Activated effector memory CD4-positive, alpha-beta T cell treated with anti-CD3 and anti-CD28 coated beads, Interleukin-2, amount 50 U/mL, for 16 hours (primary cell): Measurements from ENCODE around the gene ATP23.

ENCODE experiments used
- DNase-seq: peaks from one replicate; pipeline ENCODE4 v3.0.0-alpha.2; 2020

Gene ATP23, protein sequence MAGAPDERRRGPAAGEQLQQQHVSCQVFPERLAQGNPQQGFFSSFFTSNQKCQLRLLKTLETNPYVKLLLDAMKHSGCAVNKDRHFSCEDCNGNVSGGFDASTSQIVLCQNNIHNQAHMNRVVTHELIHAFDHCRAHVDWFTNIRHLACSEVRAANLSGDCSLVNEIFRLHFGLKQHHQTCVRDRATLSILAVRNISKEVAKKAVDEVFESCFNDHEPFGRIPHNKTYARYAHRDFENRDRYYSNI

DNA sequence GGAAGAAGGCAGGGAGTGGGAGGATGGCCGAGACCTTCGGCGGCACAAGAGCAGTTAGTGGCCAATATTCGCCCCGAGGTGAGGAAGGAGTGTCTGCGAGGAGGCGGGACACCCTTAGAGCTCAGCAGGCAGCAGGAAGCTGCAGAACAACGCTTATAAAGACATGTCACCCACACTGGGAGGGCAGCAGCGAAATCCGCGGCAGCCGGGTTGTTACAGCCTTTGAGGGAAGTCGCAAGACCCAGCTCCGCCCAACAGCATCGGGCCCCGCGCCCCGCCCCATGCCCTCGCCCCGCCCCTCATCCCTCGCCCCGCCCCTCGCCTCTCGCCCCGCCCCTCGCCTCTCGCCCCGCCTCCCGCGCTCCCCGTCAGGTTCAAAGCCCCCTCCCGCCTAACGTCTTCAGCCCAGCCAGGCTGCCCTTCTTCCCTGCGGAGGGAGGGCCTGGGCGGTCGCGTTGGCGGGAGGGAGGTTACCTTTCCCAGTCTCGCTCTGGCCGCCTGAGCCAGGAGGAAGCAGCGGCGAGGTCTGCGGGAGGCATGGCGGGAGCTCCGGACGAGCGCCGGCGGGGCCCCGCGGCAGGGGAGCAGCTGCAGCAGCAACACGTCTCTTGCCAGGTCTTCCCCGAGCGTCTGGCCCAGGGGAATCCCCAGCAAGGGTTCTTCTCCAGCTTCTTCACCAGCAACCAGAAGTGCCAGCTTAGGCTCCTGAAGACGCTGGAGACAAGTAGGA lies at the start of gene ATP23:
ATP23 (plus strand) TSS at position 403 of the 730 bp plus-strand sequence; CDS start at position 538, 135 bp downstream.
- peak; percentile 95 for DNase-seq

DNA sequence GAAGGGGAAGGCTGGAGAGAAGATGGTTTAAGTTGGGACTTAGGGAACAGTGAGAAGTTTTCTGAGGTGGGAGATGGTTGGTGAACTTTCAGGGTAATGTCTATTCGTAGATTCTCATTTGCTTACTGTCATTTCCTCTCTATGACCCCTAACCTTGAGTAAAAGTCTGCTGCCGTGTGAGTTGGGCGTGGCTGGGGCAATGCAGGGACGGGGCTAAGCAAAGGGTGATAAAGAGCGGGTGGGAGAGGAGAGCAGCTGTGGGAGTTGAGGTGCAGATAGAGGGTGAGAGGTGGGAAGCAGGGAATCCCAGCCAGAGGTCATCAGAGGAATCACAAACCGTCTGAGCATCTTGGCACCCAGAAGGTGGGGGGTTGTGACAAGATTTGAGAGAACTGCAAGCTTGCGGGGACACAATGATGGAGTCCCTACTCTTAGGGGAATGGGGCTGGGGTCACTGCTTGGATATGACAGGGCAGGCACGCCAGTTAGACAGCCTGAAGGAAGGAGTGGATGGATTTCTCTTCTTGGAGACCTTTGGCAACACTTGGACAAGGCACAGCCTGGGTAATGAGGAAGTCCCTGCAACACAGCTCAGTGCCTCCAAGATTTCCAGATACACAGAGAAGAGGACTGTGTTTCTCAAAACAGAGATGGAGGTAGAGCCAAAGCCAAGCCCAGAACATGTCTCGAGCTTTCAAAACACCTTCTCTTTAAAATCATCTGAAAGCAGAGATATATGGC lies 49.0 kb upstream of the ATP23 start:
- DNase-seq = no peak

DNA sequence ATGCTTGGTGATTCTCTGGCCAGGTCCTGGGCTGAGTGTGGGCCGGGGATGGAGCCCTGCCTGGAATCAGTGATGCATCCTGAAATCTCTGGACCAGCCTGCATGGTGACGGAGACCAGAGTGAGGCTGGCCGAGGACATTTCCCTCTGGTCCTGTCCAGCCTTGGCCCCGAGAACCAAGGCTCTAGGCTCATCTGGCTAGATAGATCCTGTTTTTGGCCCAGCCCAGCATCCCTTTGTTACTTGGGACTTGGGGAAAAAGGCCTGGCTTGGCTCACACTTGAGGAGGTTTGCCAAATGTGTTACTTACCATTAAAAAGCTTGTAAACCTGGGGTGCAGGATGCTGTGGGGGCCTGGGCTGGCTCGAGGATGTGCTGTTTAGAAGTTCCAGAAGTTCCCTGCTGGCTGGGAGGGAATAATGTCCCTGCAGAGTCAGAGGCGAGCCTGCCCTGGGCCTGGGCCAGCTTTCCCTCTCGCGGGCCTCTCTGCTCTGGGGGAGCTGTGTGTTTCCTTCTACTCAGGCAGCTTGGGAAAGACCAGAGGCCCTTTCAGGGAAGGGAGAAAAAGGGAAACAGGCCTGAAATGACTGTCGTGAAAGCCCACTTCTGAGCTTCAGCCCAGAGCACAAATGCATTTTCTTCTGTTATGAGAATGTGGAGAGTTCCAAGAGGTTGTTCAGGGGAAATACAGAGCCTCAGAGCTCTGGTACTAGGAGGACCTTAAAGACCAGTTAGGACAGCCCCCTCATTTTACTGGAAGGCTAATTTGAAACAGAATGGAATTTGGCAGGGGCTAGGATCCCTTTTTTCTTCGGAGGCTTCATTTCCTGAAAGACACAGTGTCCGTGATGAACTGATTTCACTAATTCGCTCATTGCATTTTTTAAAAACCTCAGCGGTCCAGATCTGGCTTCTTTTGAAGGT lies 47.7 kb upstream of the ATP23 start:
- DNase-seq = no peak

DNA sequence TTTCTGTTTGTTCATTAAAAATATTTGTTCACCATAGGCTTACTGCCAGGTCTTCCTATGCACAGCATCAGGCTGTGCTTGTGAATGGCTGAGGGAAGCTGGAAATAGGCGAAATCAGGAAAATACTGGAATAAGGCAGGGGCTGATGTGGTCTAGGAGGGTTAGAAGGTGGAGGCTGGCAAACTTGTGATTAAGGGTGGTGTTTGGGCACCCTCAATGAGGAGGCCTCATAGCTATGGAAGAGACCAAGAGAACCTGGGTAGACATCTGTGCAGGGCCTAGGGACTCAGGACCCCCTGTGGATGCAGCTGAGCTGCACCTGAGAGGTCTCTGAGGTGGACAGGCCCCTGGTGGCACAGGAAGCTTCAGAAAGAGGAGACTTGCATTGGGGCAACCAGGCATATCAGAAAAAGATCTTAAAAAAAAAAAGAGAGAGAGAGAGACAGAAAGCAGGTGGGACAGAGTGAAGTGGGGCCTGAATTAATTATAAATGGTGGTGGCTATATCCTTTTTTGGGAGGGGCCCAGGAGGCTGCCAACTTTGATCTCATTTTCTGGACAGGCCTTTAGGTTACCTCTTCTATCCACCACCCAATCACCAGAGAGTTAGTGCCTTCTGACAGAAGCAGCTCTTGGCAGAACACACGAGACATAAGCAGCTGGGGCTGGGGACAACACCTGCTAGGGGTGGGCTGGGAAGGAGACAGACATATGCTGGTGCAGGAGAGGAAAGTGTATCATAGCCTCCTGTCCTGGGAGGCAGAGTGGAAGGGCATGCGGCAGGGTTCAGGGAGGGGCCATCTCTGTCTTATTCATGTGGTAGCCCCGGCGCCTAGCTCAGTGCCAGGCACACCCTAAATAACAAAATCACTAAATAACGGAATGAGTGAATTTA lies 46.7 kb upstream of the ATP23 start:
- no peak for DNase-seq

DNA sequence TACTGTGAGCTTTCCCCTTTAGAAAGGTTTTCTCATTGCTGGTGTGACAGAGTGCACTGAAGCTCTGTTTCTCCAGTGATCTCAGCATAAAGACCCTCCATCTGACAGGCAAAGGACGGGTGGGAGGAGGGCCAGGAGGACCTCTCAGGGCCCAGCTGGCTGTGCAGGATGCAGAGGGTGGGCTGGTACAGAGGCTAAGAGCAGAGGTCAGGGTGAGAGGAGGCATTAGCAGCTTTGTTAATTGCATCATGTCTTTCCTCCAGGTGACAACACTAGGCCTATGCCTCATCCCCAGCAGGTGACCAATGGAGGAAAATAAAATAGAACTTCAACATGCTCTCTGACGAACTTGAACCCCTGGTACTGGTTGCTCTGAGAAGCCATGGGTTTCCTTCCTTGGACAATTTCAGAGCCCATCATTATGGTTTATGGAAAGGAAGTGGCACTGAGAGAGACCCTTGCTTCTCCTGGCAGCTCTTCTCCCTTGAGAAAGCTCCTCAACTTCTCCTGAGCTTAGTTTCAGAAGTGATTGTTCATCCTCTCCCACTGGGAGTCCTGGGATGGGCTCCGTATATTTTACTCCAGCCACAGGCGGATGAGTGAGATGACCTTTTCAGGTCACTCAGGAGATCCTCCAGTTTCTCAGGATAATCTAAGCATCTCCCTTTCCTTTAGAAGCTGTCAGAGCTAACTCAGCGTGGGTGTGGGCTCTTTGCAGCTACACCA lies 45.8 kb upstream of the ATP23 start:
- DNase-seq = no peak

DNA sequence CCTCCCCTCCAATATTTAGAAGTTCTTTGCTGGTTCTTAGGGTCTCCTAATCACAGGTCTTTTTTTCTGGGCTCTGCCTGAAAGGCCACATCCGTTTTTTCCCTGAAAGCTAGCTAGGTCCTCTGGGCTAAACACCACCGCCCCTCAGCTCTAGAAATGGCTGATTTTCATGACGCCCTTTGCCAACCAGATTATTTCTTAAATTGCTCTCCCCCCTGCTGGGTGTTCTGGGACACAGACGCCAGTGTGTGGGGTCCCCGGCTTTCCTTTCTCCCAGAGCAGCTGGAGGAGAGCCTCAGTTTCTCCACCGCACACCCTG lies 45.3 kb upstream of the ATP23 start:
- DNase-seq = no peak

DNA sequence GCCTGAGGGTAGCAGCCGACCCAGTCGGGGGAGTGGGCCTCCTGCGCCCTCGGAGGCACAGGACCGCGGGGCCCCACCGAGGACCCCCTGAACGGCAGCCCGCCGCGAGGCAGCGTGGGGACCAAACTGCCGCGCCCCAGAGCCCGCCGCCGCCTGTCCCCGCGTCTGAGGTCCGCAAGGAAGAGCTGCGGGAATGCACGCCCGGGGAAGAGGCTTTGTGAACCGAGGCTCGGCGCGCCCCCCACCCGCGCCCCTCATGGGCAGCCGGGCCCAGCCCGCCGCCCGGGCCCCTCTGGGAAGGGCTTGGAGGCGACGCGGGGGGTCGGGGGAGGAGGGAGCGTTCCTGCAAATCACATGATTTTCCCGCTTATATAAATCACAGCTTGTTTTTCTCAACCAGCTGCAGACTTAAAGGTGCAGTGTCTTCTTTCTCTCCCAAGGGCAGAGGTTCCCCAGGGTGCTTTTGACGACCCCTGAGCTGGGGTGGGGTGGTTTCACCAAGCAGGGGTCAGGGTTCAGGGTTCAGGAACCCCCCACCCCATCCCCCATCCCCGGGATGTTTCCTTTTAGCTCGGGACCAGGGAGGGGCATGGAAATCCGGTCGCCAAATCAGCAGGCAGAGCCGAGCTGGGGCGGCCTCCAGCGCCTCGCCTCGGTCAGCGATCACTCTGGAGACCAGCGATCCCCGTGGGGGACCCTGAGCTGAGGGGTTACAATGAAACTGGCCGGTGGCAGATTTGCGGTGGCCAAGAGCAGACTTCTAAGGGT lies 44.7 kb upstream of the ATP23 start:
- peak; percentile 70 for DNase-seq

DNA sequence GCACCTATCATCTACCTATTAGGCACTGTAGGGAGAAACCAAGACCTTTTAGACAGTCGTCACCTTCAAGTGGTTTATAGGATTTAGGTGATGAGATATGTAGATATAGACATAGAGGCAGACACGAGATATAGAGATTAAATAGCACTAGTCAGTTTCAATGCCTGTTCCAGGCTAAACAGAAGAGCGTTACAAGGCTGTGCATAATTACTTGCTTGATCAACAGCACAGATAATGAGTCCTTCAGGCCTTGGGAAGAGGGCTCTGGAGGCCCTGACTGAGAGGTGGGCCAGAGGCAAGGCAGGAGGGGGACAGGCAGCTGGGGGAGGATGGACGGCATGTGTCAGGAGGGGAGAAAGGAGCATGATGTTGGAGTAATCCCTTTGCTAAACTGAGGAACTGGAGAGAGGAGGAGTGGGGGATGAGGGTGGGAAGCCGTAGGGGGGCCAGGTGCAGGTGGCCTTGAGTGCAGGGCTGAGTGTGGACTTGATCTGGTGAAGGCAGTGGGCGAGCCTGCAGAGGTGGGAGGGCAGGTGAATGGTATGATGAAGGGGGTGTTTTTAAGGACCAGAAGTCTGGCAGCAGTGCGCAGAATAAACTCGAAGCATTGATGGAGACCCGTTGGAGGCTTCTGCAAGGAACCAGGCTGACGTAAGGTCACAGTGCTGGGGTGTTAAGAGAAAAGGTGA lies 43.9 kb upstream of the ATP23 start:
- no peak for DNase-seq

DNA sequence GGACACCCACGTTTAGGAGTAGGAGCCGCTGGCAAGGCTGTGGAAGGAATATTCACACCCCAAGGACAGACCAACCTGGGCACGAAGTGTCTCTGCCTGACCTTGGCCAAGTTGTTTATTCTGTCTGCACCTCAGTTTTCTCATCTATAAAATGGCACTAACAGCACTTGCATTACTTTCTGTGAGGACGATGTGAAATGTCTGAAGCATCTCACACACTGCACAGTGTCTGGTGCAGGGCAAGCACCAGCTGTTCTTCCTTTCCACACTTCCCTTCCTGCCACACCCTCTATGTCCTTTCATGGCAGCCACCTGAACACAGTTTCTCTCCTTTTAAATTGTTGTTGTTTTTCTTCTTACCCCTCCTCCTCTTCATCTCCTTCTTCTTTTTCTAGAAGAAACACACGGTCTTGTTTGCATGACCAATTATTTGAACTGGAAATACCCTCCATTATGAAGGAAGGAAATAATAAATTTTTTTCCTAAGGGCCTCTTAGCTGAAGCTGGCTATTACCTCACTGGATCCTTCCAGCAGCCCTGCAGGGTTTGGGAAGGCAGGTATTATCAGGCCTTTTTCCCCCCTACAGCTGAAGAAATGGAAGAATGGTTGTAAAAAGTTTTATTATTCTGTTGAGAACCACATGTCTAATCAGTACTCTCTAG lies 42.9 kb upstream of the ATP23 start:
- no peak for DNase-seq

DNA sequence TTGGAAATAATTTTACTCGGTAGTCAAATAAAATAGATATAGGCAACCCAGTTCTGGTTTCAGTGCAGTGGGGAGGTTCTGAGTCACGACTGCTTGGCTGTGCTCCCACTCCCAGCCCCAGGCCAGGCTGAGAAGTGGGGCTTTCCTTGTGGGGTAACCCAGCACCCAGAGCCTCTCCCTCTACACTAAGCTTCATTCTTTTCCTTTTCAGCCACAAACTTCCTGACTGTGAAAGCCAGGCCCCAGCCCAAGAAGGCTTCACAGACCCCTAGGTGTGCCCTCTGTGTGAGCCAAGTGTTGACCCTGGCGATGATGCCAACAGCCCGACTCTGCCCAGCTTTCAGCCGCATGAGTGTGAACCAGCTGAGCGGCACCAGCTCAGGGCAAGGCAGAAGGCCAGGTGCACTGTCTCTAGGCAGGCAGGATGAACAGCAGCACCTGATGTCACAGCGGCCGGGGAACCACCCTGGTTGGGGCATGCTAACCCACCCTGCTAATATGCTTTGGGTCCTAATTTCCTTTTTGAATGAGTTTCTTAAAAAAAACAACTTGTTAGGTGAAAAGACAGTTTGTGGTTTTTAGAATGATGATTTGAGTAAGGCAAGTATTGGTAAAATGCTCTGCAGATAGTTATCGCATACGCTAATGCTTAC lies 42.2 kb upstream of the ATP23 start:
- DNase-seq = peak; percentile 92

DNA sequence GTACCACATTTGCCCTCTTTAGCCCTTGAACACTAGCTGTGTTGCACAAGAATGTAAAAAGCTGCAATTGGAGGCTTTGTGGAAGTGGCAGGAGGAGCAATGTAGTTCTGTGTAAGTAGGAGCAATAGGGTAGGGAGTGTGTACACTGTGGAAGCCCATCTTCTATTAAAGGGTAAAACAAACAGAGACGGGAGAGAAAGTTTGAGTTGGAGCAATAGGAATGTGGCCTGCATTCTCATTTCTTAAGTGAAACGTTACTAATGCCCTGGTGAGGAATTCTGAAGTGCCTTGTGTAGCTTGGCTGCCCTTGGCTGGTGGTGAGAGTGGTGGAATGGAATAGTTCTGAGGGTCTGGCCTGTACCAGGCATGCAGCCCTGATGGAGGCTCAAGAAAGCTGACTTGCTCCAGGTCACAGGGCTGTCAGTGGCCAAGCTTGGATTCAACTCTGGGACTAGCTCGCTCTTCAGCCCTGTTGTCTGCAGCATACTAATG lies 38.8 kb upstream of the ATP23 start:
- DNase-seq = no peak

DNA sequence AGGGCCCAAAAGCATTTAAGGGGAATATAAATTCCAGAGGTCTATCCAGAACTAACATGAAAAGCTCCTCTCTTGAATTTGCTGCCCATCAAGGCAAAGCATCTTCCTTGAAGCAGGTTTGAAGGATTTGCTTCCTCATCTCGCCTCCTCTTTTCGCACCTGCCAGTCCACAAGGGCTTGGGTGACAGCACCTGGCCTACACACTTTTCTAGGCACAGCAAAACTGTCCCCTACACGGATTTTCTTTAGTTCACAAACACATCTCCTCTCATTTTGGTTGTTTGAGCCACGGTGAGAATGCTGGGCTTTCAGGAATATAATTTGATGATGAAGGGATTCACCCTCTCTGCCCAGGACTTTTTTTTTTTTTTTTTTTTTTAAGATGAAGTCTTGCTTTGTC lies 36.9 kb upstream of the ATP23 start:
- DNase-seq = no peak

DNA sequence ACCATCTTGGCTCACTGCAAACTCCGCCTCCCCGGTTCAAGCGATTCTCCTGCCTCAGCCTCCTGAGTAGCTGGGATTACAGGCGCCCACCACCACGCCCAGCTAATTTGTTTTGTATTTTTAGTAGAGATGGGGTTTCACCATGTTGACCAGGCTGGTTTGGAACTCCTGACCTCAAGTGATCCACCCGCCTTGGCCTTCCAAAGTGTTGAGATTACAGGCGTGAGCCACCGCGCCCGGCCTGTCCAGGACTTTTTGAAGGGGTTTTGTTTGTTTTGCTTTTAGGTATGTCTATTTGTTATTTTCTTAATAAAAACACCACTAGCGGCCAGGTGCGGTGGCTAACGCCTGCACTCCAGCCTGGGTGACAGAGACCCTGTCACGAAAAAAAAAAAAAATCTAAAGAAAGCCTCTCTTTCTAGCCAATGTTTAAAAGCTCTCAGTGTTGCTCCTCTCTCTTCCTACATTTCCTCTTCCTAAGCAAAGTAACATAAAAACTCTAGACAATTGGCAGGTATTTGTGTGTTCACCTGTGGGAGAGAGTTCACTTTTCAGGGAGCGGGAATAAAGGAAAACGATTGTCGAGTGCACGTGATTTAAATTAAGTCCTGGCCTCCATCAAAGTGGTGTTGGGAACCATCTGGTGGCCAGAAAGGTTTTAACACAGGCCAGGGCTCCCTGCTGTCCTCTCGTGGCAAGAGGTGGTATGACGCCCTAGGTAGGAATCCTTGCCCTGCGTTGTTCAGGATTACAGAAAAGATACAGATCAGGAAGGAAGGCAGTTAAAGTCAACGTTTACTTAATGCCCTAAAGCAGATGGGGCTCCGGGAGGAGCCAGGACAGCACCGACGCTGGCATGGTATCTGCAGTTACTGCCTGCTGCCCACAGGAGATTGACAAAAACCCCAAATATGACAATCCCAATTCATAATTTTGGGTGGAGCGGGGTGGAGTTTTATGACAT lies 36.2 kb upstream of the ATP23 start:
- DNase-seq = peak; percentile 93

DNA sequence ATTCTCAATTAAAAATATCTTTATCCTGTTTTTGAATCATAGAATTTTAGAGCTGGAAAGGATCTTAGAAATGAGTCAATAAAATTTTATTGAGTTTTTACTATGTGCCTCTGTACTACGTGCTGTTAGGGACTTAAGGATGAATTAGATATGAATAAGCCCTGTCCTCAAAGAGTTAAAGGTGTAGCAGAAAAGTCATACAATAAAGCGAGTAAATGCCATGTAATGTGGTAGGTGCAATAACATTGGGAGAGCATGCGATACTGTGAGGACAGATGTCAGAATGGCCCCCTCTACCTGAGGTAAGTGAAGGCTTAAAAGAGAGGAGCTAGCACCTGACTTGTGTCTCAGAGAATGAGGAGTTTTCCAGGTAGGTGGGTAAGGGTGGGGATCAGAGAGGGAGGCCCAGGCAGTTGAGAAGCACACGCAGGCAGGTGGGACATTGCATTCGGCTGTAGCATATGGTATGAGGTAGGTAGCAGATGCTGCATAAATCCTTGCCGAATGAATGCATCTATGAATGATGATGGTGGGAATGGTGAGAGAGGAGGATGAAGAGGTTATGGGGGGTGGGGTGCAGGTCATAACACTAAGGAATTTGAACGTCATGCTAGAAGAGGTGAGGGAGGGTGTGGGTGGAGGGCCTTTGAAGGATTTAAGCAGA lies 35.4 kb upstream of the ATP23 start:
- no peak for DNase-seq

DNA sequence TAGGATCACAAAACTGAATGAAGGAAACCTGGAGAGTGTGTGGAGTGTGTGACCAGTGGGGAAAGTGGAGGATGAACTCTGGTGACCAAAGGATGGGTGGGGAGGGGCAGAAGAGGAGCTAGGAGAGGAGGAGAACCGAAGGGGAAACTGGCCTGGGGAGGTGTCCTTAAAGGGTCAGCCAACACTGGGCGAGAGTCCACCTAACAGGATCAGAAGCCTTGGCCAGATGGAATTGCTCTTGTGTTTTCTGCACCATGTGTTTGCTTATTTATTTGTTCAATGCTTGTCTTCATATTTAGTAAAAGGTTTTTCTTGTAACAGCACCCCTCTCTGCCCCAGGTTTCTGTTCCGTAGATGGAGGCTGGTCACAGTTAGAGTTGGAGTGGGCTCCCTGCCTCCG lies 34.5 kb upstream of the ATP23 start:
- no peak for DNase-seq

DNA sequence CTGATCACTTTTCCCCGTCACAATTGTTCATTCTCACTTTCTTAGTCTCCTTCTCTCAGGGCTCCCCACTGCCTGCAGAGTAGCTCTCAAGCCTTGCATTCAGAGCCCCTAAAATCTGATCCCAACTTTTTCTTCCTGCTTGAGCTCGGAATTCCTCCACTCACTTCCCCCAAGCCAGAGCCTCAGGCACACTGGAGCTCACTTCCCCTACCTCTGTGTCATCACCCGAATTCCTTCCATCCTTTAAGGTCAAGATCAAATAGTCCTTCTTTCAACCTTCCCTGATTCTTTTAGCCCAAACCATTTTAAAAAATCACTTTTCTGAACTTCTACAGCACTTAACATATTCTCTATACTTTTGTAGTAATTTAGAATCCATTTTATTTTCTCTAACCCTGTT lies 34.1 kb upstream of the ATP23 start:
- no peak for DNase-seq

DNA sequence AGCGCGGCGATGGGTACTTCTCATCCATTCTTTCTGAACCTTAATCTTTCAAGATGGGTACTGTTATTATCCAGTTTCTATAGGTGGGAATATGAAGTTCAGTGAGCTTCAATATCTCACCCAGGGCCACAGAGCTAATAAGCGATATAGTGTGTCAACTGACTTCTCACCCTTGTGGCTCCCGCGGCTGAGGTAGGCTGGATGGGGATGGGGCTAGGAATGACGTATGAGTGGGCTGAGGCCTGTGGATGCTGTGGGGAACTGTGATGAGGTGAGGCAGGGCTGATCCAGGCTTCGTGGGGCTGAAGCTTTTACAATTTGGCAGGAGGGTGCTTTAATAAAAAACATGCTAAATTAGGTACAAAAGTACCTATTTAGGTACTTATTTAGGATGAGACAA lies 32.9 kb upstream of the ATP23 start:
- no peak for DNase-seq
